Activated T-cell treated with anti-CD3 and anti-CD28 coated beads, Interleukin-2, amount 50 U/mL, for 24 hours (primary cell): Measurements from ENCODE around the gene VWA1.
"Not testable (repeated sequence)": the region's sequence is repeated elsewhere in the genome, so short reads cannot be mapped to it uniquely, and the experiment has no call there.

Source experiments
- DNase-seq: peaks from one replicate; pipeline ENCODE4 v3.0.0-alpha.2; 2020
- H3K27ac Mint-ChIP-seq: 2 replicates; pipeline ENCODE4 v1.8.0; 2020; ENCODE audit warnings: mild to moderate bottlenecking, mixed read lengths
- H3K27me3 Mint-ChIP-seq: 2 replicates; pipeline ENCODE4 v1.8.0; 2020; ENCODE audit warnings: mixed read lengths
- H3K36me3 Mint-ChIP-seq: 2 replicates; pipeline ENCODE4 v1.8.0; 2020; ENCODE audit warnings: low read depth, mixed read lengths
- H3K4me1 Mint-ChIP-seq: 2 replicates; pipeline ENCODE4 v1.8.0; 2020; ENCODE audit warnings: low read depth, mixed read lengths
- H3K4me3 Mint-ChIP-seq: 2 replicates; pipeline ENCODE4 v1.8.0; 2020; ENCODE audit warnings: mild to moderate bottlenecking, moderate library complexity, mixed read lengths
- H3K9me3 Mint-ChIP-seq: 2 replicates; pipeline ENCODE4 v1.8.0; 2020; ENCODE audit warnings: mixed read lengths

Gene VWA1

DNA sequence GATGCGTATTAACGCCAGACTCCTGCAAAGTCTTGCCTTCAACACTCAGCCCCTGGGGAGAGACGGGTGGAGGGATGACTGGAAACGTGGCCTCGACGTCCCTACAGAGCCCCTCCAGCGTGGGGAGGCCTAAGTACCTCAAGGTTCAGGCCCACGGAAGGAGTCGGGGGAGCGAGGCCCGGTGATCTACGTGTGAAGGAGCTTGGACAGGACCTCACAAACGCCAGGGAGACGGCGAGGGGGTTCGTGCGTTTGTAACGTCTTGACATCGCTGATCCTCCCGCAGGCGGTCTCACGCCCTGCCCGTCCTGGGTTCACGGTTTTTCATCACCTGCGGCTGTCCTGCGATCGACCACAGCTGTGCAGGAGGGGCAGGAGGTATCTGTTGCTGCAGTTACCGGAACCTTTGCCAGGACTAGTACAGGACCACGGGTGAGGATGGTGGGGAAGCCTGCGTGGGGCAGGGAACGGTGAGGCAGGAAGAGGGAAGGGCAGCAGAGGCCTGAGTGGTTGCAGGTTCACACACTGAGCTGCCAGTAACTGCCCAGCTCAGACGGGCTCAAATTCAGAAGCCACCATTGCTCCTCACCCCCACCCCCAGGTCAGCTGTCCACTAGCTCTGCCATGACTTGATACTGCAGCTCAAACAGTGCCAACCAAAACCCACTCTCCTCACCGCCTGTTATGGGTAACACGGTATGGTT lies 35.5 kb upstream of the VWA1 start:
- Mint-ChIP-seq H3K4me3 (peak overlapping the region; percentile 96), H3K27ac (peak overlapping the region; percentile 94), H3K27me3 (no peaks in the 10 kb centered on the region), H3K9me3 (no peaks in the 10 kb centered on the region), H3K4me1 (peaks cover 62% of the 10 kb centered on the region), H3K36me3 (peaks cover 90% of the 10 kb centered on the region)
- no peak for DNase-seq

- DNase-seq = peak; percentile 40
These were observed 34.7 kb upstream of the VWA1 start for GRCh38 chr1:1400576-1401456.

GRCh38 chr1:1401457-1402010 lies 34.0 kb upstream of the VWA1 start:
- H3K9me3 Mint-ChIP-seq = no peaks in the 10 kb centered on the region
- DNase-seq = no peak
- H3K27ac Mint-ChIP-seq = peak overlapping the region; percentile 94
- H3K36me3 Mint-ChIP-seq = peaks cover 93% of the 10 kb centered on the region
- no peaks in the 10 kb centered on the region for H3K27me3 Mint-ChIP-seq
- peaks cover 68% of the 10 kb centered on the region for H3K4me1 Mint-ChIP-seq
- H3K4me3 Mint-ChIP-seq = peak overlapping the region; percentile 96

More at GRCh38 chr1:1400576-1401456, 34.7 kb upstream of the VWA1 start:
- H3K9me3 Mint-ChIP-seq = no peaks in the 10 kb centered on the region
- H3K36me3 Mint-ChIP-seq = peaks cover 90% of the 10 kb centered on the region
- H3K4me1 Mint-ChIP-seq = peaks cover 63% of the 10 kb centered on the region
- H3K27ac Mint-ChIP-seq = peak overlapping the region; percentile 94
- H3K27me3 Mint-ChIP-seq = no peaks in the 10 kb centered on the region
- peak overlapping the region; percentile 96 for H3K4me3 Mint-ChIP-seq

DNA sequence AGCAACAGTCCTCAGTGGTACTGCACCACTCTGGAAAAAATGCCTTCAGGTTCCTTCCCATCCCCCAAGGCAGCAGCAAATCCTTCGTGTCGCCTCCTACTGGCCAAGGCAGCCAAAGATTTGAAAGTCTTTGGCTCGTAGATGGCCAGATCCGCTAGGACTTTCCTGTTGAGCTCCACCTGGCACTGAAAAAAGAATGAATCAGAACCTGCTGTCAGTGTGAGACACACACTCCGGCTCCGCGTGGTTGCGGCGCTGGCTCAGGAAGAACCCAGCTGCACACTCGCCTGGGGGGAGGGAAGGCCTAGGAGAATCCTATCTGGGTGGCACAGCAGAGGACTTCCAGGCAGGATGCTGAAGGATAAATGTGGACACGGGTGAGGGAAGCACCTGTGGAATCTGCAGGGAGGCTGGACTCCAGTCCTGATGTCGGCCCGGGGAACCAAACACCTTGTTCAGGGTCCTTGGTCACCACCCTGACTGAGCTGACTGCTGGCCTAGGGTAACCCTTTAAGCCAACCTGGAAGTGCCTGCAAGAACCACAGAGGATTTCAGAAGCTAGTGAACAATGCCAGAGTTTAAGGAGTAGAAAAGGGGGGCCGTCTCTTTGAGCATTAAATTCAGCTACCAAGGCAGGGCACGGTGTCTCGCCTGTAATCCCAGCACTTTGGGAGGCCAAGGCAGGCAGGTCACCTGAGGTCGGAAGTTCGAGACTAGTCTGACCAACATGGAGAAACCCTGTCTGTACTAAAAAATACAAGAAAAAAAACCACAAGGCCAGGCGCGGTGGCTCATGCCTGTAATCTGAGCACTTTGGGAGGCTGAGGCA lies 33.2 kb upstream of the VWA1 start:
- Mint-ChIP-seq H3K4me3 (peak overlapping the region; percentile 96), H3K27me3 (no peaks in the 10 kb centered on the region), H3K36me3 (peaks cover 93% of the 10 kb centered on the region), H3K9me3 (no peaks in the 10 kb centered on the region), H3K27ac (peak overlapping the region; percentile 94), H3K4me1 (peaks cover 65% of the 10 kb centered on the region)
- DNase-seq = peak; percentile 58

DNA sequence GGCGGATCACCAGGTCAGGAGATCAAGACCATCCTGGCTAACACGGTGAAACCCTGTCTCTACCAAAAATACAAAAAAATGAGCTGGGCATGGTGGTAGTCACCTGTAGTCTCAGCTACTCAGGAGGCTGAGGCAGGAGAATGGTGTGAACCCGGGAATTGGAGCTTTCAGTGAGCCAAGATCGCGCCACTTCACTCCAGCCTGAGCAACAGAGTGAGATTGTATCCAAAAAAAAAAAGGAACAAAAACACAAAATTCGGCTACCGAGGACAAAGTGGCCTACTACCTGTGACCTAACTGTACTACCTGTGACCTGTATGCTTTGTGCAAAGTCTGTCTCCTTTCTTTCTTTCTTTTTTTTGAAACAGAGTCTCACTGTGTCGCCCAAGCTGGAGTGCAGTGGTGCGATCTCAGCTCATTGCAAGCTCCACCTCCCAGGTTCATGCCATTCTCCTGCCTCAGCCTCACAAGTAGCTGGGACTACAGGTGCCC lies 32.5 kb upstream of the VWA1 start:
- H3K4me3 Mint-ChIP-seq, H3K27me3 Mint-ChIP-seq, DNase-seq, H3K9me3 Mint-ChIP-seq: not testable (repeated sequence)
- Mint-ChIP-seq H3K27ac (peak overlapping the region; percentile 96), H3K4me1 (peaks cover 59% of the 10 kb centered on the region), H3K36me3 (peaks cover 90% of the 10 kb centered on the region)

DNA sequence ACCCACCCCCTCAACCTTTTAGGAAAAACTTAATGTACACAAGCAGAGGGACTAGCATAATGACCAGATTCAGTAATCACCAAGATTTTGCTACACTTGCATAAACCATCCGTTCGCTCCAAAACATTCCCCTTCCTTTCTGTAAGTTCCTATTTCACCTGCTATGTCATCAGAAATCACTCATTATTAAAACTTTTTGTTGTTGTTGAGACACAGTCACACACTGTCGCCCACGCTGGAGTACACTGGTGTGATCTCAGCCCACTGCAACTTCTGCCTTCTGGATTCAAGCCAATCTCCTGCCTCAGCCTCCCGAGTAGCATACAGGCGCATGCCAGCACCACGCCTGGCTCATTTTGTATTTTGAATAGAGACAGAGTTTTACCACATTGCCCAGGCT lies 31.8 kb upstream of the VWA1 start:
- DNase-seq = no peak
- H3K27ac Mint-ChIP-seq = peak overlapping the region; percentile 96
- no peaks in the 10 kb centered on the region for H3K27me3 Mint-ChIP-seq
- no peaks in the 10 kb centered on the region for H3K9me3 Mint-ChIP-seq
- peaks cover 60% of the 10 kb centered on the region for H3K4me1 Mint-ChIP-seq
- H3K36me3 Mint-ChIP-seq = peaks cover 90% of the 10 kb centered on the region
- H3K4me3 Mint-ChIP-seq = peak overlapping the region; percentile 4

DNA sequence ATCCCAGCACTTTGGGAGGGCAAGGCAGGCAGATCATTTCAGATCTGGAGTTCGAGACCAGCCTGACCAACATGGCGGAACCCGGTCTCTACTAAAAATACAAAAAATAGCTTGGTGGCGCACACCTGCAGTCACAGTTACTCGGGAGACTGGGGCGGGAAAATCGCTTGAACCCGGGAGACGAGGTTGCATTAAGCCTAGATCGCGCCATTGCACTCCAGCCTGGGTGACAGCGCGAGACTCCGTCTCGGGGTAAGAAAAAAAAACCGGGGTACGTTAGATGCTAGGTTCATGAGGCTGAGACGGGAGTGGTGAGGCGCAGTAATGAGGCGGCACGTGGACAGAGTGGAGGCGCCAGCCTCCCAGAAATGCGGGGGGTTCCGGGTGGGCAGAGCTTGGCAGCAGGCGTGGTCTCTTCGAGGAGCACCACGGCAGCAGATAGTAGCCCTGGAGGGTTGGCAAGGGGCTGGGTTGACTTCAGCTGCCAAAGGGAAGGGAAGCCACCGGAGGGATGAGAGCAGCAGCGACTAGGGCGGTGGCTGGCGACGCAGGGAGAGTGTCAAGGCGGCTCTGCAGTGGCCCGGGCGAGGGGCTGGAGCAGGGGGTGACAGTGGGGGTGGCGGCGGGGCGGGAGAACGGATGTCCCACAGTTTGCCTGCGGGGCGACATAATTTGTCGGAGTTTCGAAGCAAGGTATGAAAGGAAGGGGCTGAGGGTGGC lies 29.2 kb upstream of the VWA1 start:
- DNase-seq = peak; percentile 49
- H3K4me1 Mint-ChIP-seq = peaks cover 63% of the 10 kb centered on the region
- H3K4me3 Mint-ChIP-seq = peak overlapping the region; percentile 96
- peak overlapping the region; percentile 96 for H3K27ac Mint-ChIP-seq
- H3K27me3 Mint-ChIP-seq = no peaks in the 10 kb centered on the region
- peaks cover 91% of the 10 kb centered on the region for H3K36me3 Mint-ChIP-seq
- H3K9me3 Mint-ChIP-seq = no peaks in the 10 kb centered on the region

DNA sequence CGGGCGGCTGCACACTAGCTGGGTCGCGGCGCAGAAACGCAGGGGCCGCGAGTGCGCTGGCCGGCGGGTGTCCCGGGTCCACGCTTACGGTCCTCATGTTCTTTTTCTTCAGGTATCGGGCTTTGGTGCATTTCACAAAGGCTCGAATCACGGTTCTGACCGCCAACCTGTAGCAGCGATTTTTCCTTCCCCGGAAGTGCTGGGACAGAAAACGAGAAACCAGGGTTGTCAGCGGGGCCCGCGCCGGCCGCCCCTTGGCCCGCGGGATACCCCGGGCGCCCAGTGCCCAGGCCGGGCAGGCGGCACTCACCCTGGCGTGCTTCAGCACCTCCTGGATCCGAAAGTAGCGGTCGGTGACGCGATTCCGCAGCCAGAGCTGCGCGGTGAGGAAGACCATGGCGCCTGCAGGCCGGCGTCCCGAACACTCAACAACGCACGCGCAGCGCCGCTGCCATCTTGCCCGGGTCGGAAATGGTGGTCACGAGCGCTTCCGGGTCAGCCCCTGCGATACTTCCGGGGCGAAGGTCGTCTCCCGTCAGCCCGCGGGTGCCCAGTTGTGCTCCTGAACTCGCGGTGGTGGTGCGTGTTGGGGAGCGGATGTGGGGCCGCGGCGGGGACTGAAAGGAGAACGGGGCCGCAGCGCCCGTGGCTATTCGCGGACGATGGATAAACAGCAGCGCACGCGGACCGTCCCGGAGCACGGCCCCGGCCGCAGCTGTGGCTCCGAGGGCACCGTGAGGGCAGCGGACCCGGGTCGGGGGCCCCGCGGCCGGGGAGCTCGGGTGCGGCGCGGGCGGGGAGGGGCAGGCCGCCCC lies 28.5 kb upstream of the VWA1 start, which contains the start of gene MRPL20:
MRPL20 (minus strand) TSS at position 473 of the 815 bp plus-strand sequence; CDS start at position 397, 76 bp downstream.
- Mint-ChIP-seq H3K9me3 (no peaks in the 10 kb centered on the region), H3K27ac (peak within 1 kb of the TSS; percentile 96), H3K27me3 (no peaks in the 10 kb centered on the region), H3K4me3 (peak within 1 kb of the TSS; percentile 96), H3K4me1 (peaks cover 59% of the 10 kb centered on the region), H3K36me3 (peaks cover 85% of the 10 kb centered on the region)
- peak; percentile 97 for DNase-seq

DNA sequence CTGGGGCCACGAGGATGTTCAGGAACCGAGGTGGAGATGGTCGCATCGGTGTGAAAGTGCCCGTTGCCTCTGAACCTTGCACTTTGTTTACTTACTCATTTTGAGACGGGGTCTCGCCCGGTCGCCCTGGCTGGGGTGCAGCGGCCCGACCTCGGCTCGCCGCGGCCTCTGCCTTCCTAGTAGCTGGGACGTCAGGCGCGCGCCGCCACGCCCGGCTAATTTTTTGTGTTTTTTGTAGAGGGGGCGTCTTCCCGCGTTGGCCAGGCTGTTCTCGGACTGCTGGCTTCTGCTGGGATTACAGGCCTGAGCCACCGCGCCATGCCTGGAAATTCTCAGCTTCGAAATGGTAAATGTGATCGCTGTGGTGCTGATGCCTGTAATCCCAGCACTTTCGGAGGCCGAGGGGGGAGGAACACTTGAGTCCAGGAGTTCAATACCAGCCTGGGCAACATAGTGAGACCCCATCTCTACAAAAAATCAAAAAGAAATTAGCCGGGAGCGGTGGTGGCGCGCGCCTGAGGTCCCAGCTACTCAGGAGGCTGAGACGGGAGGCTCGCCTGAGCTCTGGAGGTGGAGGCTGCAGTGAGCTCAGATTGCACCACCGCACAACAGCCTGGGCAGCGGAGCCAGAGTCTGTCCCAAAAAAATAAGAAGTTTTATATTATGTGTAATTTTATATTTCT lies 27.7 kb upstream of the VWA1 start:
- peaks cover 77% of the 10 kb centered on the region for H3K36me3 Mint-ChIP-seq
- H3K27ac Mint-ChIP-seq = peak overlapping the region; percentile 91
- H3K4me3 Mint-ChIP-seq = peak overlapping the region; percentile 96
- H3K4me1 Mint-ChIP-seq = peaks cover 60% of the 10 kb centered on the region
- no peak for DNase-seq
- H3K27me3 Mint-ChIP-seq = no peaks in the 10 kb centered on the region
- H3K9me3 Mint-ChIP-seq = no peaks in the 10 kb centered on the region

DNA sequence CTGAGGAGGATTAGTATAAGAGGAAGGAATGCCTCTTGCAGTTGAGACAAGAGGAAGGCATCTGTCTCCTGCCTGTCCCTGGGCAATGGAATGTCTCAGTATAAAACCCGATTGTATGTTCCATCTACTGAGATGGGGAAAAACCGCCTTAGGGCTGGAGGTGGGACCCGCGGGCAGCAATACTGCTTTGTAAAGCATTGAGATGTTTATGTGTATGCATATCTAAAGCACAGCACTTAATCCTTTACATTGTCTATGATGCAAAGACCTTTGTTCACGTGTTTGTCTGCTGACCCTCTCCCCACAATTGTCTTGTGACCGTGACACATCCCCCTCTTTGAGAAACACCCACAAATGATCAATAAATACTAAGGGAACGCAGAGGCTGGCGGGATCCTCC lies 25.3 kb upstream of the VWA1 start:
- Mint-ChIP-seq H3K36me3 (peaks cover 53% of the 10 kb centered on the region), H3K27ac (peak overlapping the region; percentile 85), H3K4me1 (peaks cover 43% of the 10 kb centered on the region)
- H3K9me3 Mint-ChIP-seq, H3K4me3 Mint-ChIP-seq, DNase-seq, H3K27me3 Mint-ChIP-seq: not testable (repeated sequence)

DNA sequence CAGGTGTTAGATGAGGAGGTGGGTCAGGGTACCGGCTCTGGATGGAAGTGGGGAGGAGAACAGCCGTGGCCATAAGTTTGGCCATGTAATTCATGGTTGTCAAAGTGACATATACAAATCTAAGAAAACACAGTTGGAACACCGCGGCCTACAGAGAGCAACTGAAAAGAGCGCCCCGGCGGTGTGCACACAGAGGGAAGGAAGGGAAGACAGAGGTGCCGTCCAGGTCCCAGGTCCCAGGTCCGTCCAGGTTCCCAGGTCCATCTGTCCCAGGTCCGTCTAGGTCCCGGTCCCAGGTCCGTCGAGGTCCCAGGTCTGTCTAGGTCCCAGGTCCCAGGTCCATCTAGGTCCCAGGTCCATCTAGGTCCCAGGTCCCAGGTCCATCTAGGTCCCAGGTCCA lies 23.9 kb upstream of the VWA1 start:
- H3K27me3 Mint-ChIP-seq = no peaks in the 10 kb centered on the region
- no peaks in the 10 kb centered on the region for H3K9me3 Mint-ChIP-seq
- peaks cover 32% of the 10 kb centered on the region for H3K4me1 Mint-ChIP-seq
- H3K4me3 Mint-ChIP-seq = no peak overlapping the region
- no peak overlapping the region for H3K27ac Mint-ChIP-seq
- peaks cover 39% of the 10 kb centered on the region for H3K36me3 Mint-ChIP-seq
- DNase-seq = no peak

DNA sequence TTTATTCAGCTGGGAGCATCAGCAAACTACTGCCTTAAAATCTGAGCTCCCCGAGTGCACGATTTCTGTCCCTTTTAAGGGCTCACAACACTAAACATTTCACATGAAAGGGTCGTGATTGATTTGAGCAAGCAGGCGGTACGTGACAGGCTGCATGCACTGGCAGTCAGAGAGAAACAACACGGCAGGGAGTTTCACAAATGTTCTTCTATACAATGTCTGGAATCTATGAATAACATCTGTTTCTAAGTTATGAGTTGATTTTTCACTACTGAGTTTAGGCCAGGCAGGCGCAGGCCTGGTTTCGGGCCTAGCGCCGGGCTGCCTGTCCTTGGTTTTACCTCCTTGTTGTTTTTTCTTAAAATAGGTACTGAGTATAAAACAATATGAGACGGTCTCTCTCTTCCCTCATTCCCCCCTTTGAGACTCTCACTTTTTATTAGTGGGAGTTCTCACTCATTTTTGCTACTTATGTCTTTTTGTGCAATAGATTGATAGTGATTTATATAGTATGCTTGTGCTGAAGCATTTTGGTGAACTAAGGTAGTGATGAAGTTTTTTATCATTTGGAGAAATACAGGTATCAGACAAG lies 23.1 kb upstream of the VWA1 start:
- H3K27me3 Mint-ChIP-seq, H3K9me3 Mint-ChIP-seq, DNase-seq, H3K4me3 Mint-ChIP-seq: not testable (repeated sequence)
- Mint-ChIP-seq H3K4me1 (peaks cover 31% of the 10 kb centered on the region), H3K27ac (peak overlapping the region; percentile 31), H3K36me3 (peaks cover 32% of the 10 kb centered on the region)
